Endothelial cell of umbilical vein (primary cell): ENCODE data around the gene TRIM50. TPM values are rescaled to one million over a fixed set of nuclear protein-coding genes. Genes with fewer than 3 reads are reported as not detected.
"Not testable (repeated sequence)": the region's sequence is repeated elsewhere in the genome, so short reads cannot be mapped to it uniquely, and the experiment has no call there.

Experiments
- BruUV-seq: library from RNA; stranded (reverse); fragments of 400-500 nt; replicated peaks from 2 replicates; lab custom pipeline; 2021; lab: Mats Ljungman, UMichigan
- CTCF ChIA-PET: fragments of 300-600, 350-600 bp; sonication (Branson Sonifier 250); formaldehyde crosslinking; loops from one replicate; lab custom pipeline; 2021; ENCODE audit warnings: antibody characterized with exemption, inconsistent platforms; lab: Charles Lee
- POLR2A ChIA-PET: fragments of 300-600, 350-600 bp; sonication (Branson Sonifier 250); formaldehyde crosslinking; loops from one replicate; lab custom pipeline; 2021; ENCODE audit warnings: antibody characterized with exemption, inconsistent platforms; lab: Charles Lee
- DNase-seq: peaks from one replicate; pipeline ENCODE4 v3.0.0-alpha.2; 2011; ENCODE audit warnings: low read depth, low spot score
- FAIRE-seq: peaks from 2 replicates; lab custom pipeline; 2011; peaks lifted over from hg19 to GRCh38; lab: Jason Lieb, UNC
- H2AFZ ChIP-seq: 2 replicates; pipeline ENCODE4 v1.6.0; 2012; ENCODE audit warnings: low read depth, low read length, control low read depth, inconsistent platforms
- H3K27ac ChIP-seq: 2 replicates; pipeline ENCODE4 v1.5.1; 2011; ENCODE audit warnings: low read depth, mild to moderate bottlenecking, control low read depth, low read length, moderate library complexity; ENCODE audit not compliant: insufficient read depth
- H3K27me3 ChIP-seq, 2 experiments: 2 replicates each; pipeline versions ENCODE4 v1.6.0 to v1.6.1; 2011; ENCODE audit warnings: low read length in 2 of 2, mixed read lengths in 1 of 2; ENCODE audit not compliant: control insufficient read depth in 2 of 2, insufficient read depth in 2 of 2
- H3K36me3 ChIP-seq, 2 experiments: 2 replicates in 1 of 2; 3 replicates in 1 of 2; pipeline ENCODE4 v1.5.1; 2011; ENCODE audit warnings: low read length in 2 of 2, mild to moderate bottlenecking in 1 of 2, moderate library complexity in 1 of 2; ENCODE audit not compliant: control insufficient read depth in 2 of 2, insufficient read depth in 2 of 2; ENCODE audit errors: extremely low read depth in 1 of 2
- H3K4me1 ChIP-seq: 3 replicates; pipeline ENCODE4 v1.5.1; 2011; ENCODE audit warnings: mild to moderate bottlenecking, low read length; ENCODE audit not compliant: control insufficient read depth, insufficient read depth; ENCODE audit errors: extremely low read depth
- H3K4me2 ChIP-seq: 2 replicates; pipeline ENCODE4 v1.6.1; 2011; ENCODE audit warnings: low read length, control low read depth, mixed read lengths; ENCODE audit not compliant: insufficient read depth
- H3K4me3 ChIP-seq, 3 experiments: fragments of 200-600 bp in 1 of 3; sonication (generic), shearing (Covaris generic) in 1 of 3; replicated peaks in 1 of 3; 2 replicates each; pipeline ENCODE4 v1.5.1; 2011 to 2016; ENCODE audit warnings: control low read depth in 3 of 3, low read length in 3 of 3, mild to moderate bottlenecking in 2 of 3, inconsistent platforms in 1 of 3, low read depth in 1 of 3, moderate library complexity in 1 of 3; ENCODE audit not compliant: insufficient read depth in 1 of 3
- H3K79me2 ChIP-seq: 2 replicates; pipeline ENCODE4 v1.6.0; 2012; ENCODE audit warnings: low read length, inconsistent platforms; ENCODE audit not compliant: control insufficient read depth, insufficient read depth
- H3K9ac ChIP-seq: replicated peaks from 2 replicates; pipeline ENCODE3; 2011; ENCODE audit warnings: low read length, control low read depth; ENCODE audit not compliant: insufficient read depth; ENCODE audit errors: extremely low read depth
- H3K9me1 ChIP-seq: replicated peaks from 3 replicates; pipeline ENCODE4 v1.6.0; 2011; ENCODE audit warnings: mild to moderate bottlenecking, low read length; ENCODE audit not compliant: control insufficient read depth, insufficient read depth; ENCODE audit errors: extremely low read depth
- H3K9me3 ChIP-seq: replicated peaks from 2 replicates; pipeline ENCODE4 v1.5.1; 2012; ENCODE audit warnings: low read length, inconsistent platforms; ENCODE audit not compliant: control insufficient read depth, insufficient read depth
- H4K20me1 ChIP-seq: replicated peaks from 2 replicates; pipeline ENCODE3; 2011; ENCODE audit warnings: mild to moderate bottlenecking, low read length; ENCODE audit not compliant: control insufficient read depth, insufficient read depth; ENCODE audit errors: extremely low read depth
- CTCF ChIP-seq, 2 donors: IDR thresholded peaks; 1 replicate in 1 of 2; 2 replicates in 1 of 2; pipeline ENCODE4 v1.5.1; 2011; ENCODE audit warnings: low read length in 2 of 2, mild to moderate bottlenecking in 2 of 2, moderate library complexity in 2 of 2, control low read depth in 1 of 2, inconsistent platforms in 1 of 2, low read depth in 1 of 2; ENCODE audit not compliant: insufficient read depth in 1 of 2; ENCODE audit errors: extremely low read depth in 1 of 2
- EZH2 ChIP-seq: IDR thresholded peaks from 2 replicates; pipeline ENCODE4 v1.6.1; 2012; ENCODE audit warnings: borderline replicate concordance, low read depth, mild to moderate bottlenecking, moderate library complexity, low read length, inconsistent platforms; ENCODE audit not compliant: severe bottlenecking
- FOS ChIP-seq: IDR thresholded peaks from 2 replicates; pipeline ENCODE4 v1.6.1; 2011; ENCODE audit warnings: mild to moderate bottlenecking, low read length, moderate library complexity, borderline replicate concordance; ENCODE audit not compliant: insufficient read depth
- GATA2 ChIP-seq: IDR thresholded peaks from 2 replicates; pipeline ENCODE4 v1.7.0; 2011; ENCODE audit warnings: low read depth, mild to moderate bottlenecking, moderate library complexity, mixed read lengths, low read length; ENCODE audit not compliant: insufficient read length, insufficient read depth
- JUN ChIP-seq: IDR thresholded peaks from 2 replicates; pipeline ENCODE4 v1.6.1; 2011; ENCODE audit warnings: borderline replicate concordance, low read depth; ENCODE audit not compliant: insufficient read length, insufficient read depth
- MYC ChIP-seq: IDR thresholded peaks from one replicate; pipeline ENCODE4 v1.6.1; 2011; ENCODE audit warnings: mild to moderate bottlenecking, low read depth, low read length
- POLR2A ChIP-seq: IDR thresholded peaks from 2 replicates; pipeline ENCODE4 v1.6.1; 2012; ENCODE audit warnings: low read depth, mild to moderate bottlenecking, control low read depth, low read length
- POLR2AphosphoS5 ChIP-seq: IDR thresholded peaks from 2 replicates; pipeline ENCODE4 v1.6.1; 2012; ENCODE audit warnings: low read depth, mild to moderate bottlenecking, control low read depth, low read length, moderate library complexity; ENCODE audit not compliant: insufficient read depth
- dilution Hi-C: fragments of 300-500 bp; cut with MboI; formaldehyde crosslinking; loops from one replicate; pipeline ENCODE4 v1.15.0; 2019; ENCODE audit warnings: low sequenced_read_pairs; ENCODE audit not compliant: extremely low pct_ligation_motif_present
- intact Hi-C: fragments of 100-400 bp; cut with micrococcal nuclease; formaldehyde crosslinking; loops from one replicate; pipeline ENCODE4 v1.10.0; 2022
- polyA plus RNA-seq, 4 experiments: library from polyadenylated mRNA; depleted of rRNA in 3 of 4; stranded (reverse) in 3 of 4; unstranded in 1 of 4; fragments of >200 nt; gene quantifications; 2 replicates each; pipeline versions ENCODE4 v1.2.1 to v1.2.3, GENCODE V29; 2011 to 2012; ENCODE audit warnings: missing spikeins in 1 of 4
- total RNA-seq: library from RNA; stranded (reverse); gene quantifications from 2 replicates; pipeline ENCODE4 v1.2.3, GENCODE V29; 2021
- TF ChIP-seq, protein P1 (sequence below): IDR thresholded peaks from 2 replicates; pipeline ENCODE4 v1.6.1; 2011; ENCODE audit not compliant: insufficient read depth, insufficient read length

The TRIM50 gene
- total and polyA plus RNA-seq, 2 donors (not counting 3 experiments of a cell fraction or from before 2014, with no cell fraction given) = not detected

DNA sequence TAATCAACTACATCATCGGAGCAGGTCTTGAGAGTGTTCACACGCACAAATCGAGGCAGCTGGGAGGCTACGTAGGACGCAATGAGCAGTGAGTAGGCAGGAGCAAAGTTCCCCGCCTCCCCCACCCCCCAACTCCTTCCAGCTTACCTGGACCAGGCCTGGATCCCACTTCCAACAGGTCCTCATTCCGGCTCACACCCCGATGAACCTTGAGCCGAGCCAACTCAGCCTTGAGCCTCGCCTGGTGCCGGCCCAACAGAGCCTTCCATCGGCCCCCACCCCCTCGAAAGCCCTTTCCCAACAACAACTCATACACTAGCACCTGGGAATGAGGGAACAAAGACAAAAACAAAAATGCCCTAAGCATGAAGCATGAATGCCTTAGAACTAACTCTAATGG is 20.4 kb downstream of the TRIM50 start:
- no peaks in the 10 kb centered on the region for H3K27me3 ChIP-seq
- no peak overlapping the region for H3K27ac ChIP-seq
- no peaks in the 10 kb centered on the region for H3K4me1 ChIP-seq
- H2AFZ ChIP-seq = no peak overlapping the region
- H3K9me3 ChIP-seq = no peaks in the 10 kb centered on the region
- FAIRE-seq (no peak), DNase-seq (no peak)
- no TSS peak for BruUV-seq
- CTCF ChIA-PET = no interaction called here
- POLR2A ChIA-PET = no interaction called here
- H4K20me1 ChIP-seq = no peaks in the 10 kb centered on the region
- H3K36me3 ChIP-seq = no peaks in the 10 kb centered on the region
- H3K4me3 ChIP-seq = no peak overlapping the region
- no peaks in the 10 kb centered on the region for H3K9me1 ChIP-seq
- intact Hi-C loops (no loop called here), dilution Hi-C loops (no loop called here)
- no peak overlapping the region for H3K4me2 ChIP-seq
- H3K79me2 ChIP-seq = no peaks in the 10 kb centered on the region
- TF ChIP-seq POLR2A = no peak
- TF ChIP-seq CTCF (IDR thresholded peaks at IDR 0.05; ENCODE audit: extremely low read depth in 1 of 2, insufficient read depth in 1 of 2, low read depth in 1 of 2, low read length in 2 of 2) = no peak
- TF ChIP-seq GATA2 = no peak
- no peak for TF ChIP-seq MYC
- no peak for TF ChIP-seq POLR2AphosphoS5
- no peak for TF ChIP-seq JUN
- no peak for TF ChIP-seq EZH2
- TF ChIP-seq FOS = no peak
- TF ChIP-seq, protein P1, sequence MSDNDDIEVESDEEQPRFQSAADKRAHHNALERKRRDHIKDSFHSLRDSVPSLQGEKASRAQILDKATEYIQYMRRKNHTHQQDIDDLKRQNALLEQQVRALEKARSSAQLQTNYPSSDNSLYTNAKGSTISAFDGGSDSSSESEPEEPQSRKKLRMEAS = no peak
- no peak overlapping the region for H3K9ac ChIP-seq

GRCh38 chr7:73304612-73305387 is 23.1 kb downstream of the TRIM50 start:
- H3K27me3 ChIP-seq, H3K9ac ChIP-seq, CTCF ChIA-PET, H3K36me3 ChIP-seq, H3K4me2 ChIP-seq, H3K4me1 ChIP-seq, intact Hi-C loops, DNase-seq, H3K9me3 ChIP-seq, H3K79me2 ChIP-seq, POLR2A ChIA-PET, dilution Hi-C loops, H4K20me1 ChIP-seq, H3K27ac ChIP-seq, H2AFZ ChIP-seq, H3K4me3 ChIP-seq, FAIRE-seq, H3K9me1 ChIP-seq, BruUV-seq: not testable (repeated sequence)
